ENCODE data around the gene PTPRD. TPM values are rescaled to one million over a fixed set of nuclear protein-coding genes. Genes with fewer than 3 reads are reported as not detected.

The PTPRD gene
- total and polyA plus RNA-seq, 2 experiments from 2014 or later: 11.5 to 58.0 TPM

GRCh38 chr9:9961934-9962333 is 650.9 kb downstream of the PTPRD start (continued):
- no peak for TF ChIP-seq REST (IDR thresholded peaks at IDR 0.05; ENCODE audit: unreplicated experiment)
- TF ChIP-seq POLR2AphosphoS5 (IDR thresholded peaks at IDR 0.05; ENCODE audit: low read depth): no peak
- TF ChIP-seq JUNB (IDR thresholded peaks at IDR 0.05; ENCODE audit: unreplicated experiment): no peak
- no peak for TF ChIP-seq ETS1 (IDR thresholded peaks at IDR 0.05)
- no peak for TF ChIP-seq CREB1 (CRISPR knock-in tag; IDR thresholded peaks at IDR 0.05; ENCODE audit: low read depth)
- TF ChIP-seq ZNF331 (CRISPR knock-in tag; IDR thresholded peaks at IDR 0.05; ENCODE audit: low read depth): no peak
- TF ChIP-seq EZH2phosphoT487 (IDR thresholded peaks at IDR 0.05; ENCODE audit: unreplicated experiment): no peak

- DNase-seq (ENCODE audit: low spot score): no peak
- ATAC-seq: no peak
- peaks cover 15% of the 10 kb centered on the region for H3K4me1 Mint-ChIP-seq
- Histone ChIP-seq H3K36me3 (ENCODE audit: insufficient read depth) (no peaks in the 10 kb centered on the region), H3F3A (replicated peaks; ENCODE audit: low read depth) (no peaks in the 10 kb centered on the region), H3K27me3 (ENCODE audit: insufficient read depth) (no peaks in the 10 kb centered on the region), H3K27ac (ENCODE audit: low read depth) (no peak overlapping the region), H4K20me1 (replicated peaks; ENCODE audit: insufficient read depth) (no peaks in the 10 kb centered on the region), H3K4me1 (ENCODE audit: insufficient read depth) (0 out of 2 replicates have a peak, but pooled peaks cover 4% of the 10 kb centered on the region), H3K9me2 (ENCODE audit: insufficient read depth) (no peaks in the 10 kb centered on the region), H3K4me3 (no peak overlapping the region), H3K4me2 (no peak overlapping the region), H2AFZ (no peak overlapping the region), H3K79me2 (replicated peaks; ENCODE audit: insufficient read depth) (no peaks in the 10 kb centered on the region)
- no peak overlapping the region for H3K4me3 Mint-ChIP-seq
- no peaks in the 10 kb centered on the region for H3K9me3 Mint-ChIP-seq
- no peak overlapping the region for H3K27ac Mint-ChIP-seq
- H3K36me3 Mint-ChIP-seq (ENCODE audit: low read depth): no peaks in the 10 kb centered on the region
- H3K27me3 Mint-ChIP-seq (ENCODE audit: insufficient read depth, low read depth, poor library complexity): no peaks in the 10 kb centered on the region
- TF ChIP-seq REST (IDR thresholded peaks at IDR 0.05; ENCODE audit: unreplicated experiment): no peak
- TF ChIP-seq JUNB (IDR thresholded peaks at IDR 0.05; ENCODE audit: unreplicated experiment): no peak
- TF ChIP-seq EZH2 (IDR thresholded peaks at IDR 0.05; ENCODE audit: low read depth, unreplicated experiment): no peak
- TF ChIP-seq ZNF462 (CRISPR knock-in tag; IDR thresholded peaks at IDR 0.05): no peak
Measured at GRCh38 chr9:9961487-9961886, 651.3 kb downstream of the PTPRD start.
